ENCODE measurements around the gene PRKAB2.
"Not testable (repeated sequence)": the region's sequence is repeated elsewhere in the genome, so short reads cannot be mapped to it uniquely, and the experiment has no call there.

PRKAB2 gene

DNA sequence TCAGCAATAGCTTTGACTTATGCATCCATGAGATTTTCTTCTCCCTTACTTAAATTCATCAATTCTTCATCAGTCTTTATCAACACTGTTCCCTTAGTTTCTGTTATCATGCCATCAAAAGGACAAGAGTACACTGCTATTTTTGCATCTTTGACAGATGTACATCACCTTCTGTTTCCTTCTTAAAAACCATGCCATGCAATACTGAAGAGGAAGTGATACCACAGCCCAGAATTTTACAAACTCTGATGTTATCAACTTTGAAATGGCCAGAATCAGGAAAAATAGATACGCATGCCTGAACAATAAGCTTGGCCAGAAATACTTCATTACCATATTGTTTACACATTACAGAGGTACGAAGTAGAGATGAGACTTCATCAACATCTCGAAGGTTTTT is 31.8 kb upstream of the PRKAB2 start:
- TF ChIP-seq, protein P1, sequence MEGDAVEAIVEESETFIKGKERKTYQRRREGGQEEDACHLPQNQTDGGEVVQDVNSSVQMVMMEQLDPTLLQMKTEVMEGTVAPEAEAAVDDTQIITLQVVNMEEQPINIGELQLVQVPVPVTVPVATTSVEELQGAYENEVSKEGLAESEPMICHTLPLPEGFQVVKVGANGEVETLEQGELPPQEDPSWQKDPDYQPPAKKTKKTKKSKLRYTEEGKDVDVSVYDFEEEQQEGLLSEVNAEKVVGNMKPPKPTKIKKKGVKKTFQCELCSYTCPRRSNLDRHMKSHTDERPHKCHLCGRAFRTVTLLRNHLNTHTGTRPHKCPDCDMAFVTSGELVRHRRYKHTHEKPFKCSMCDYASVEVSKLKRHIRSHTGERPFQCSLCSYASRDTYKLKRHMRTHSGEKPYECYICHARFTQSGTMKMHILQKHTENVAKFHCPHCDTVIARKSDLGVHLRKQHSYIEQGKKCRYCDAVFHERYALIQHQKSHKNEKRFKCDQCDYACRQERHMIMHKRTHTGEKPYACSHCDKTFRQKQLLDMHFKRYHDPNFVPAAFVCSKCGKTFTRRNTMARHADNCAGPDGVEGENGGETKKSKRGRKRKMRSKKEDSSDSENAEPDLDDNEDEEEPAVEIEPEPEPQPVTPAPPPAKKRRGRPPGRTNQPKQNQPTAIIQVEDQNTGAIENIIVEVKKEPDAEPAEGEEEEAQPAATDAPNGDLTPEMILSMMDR (IDR thresholded peaks at IDR 0.05; ENCODE audit: borderline replicate concordance, insufficient read depth, low read depth, low read length) = no peak
- H3K4me3 ChIP-seq (ENCODE audit: low read depth, low read length) = no peak overlapping the region

DNA sequence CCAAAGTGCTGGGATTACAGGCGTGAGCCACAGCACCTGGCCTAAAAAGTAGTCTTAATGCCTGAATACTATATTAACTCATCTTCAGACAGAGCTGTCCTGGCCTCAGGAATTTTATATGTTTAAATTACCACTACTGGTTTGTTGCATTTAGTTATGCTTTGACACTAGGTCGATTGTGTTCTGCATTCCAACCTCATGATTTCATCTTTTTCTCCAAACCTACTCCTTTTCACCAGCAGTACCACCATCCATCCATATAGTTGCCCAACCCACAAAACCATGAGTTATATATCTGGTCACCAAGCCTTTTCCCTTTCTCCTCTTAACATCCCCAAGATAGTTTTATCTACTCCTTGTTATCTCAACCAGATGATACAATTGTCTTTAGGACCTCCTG is 30.3 kb upstream of the PRKAB2 start:
- no peak overlapping the region for H3K4me3 ChIP-seq (ENCODE audit: low read depth, low read length)
- TF ChIP-seq, protein P1 (IDR thresholded peaks at IDR 0.05; ENCODE audit: borderline replicate concordance, insufficient read depth, low read depth, low read length) = no peak

DNA sequence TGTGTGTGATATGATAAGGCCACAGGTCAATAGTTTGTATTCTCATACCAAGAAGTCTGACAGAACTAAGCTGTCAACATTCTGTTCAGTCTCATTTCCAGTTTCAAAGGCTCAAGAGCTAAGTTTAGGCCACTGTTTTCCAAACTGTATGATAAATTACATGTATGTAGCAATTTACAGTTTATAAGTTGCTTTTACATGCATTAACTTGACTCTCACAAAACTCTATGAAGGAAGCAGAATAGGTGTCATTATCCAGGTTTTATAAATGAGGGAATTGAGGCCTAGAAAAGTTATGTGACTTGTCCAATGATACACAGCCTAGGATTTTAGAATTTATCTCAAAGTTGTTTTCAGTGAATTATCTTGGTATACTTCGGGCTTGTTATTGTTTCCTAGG is 29.5 kb upstream of the PRKAB2 start:
- TF ChIP-seq, protein P1 (IDR thresholded peaks at IDR 0.05; ENCODE audit: borderline replicate concordance, insufficient read depth, low read depth, low read length) = no peak
- H3K4me3 ChIP-seq (ENCODE audit: low read depth, low read length) = no peak overlapping the region

DNA sequence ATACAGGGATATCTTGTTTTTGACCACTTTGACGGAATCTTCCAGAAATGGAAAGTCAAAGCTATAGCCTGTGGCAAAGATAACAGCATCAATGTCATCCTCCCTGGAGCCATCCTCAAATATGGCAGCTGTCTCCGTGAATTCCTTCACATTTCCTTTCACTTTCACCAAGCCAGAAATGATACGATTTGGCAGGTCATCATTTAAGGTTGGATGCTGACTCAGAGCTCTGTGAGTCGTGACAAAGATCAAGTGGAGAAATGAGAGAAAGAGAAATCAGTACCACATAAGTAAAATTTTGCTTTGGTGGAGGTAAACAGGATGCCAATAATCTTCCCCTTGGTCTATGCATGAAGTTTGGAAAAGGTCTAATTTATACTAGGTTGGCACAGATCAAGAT is 29.0 kb upstream of the PRKAB2 start:
- H3K4me3 ChIP-seq (ENCODE audit: low read depth, low read length) = no peak overlapping the region
- TF ChIP-seq, protein P1 (IDR thresholded peaks at IDR 0.05; ENCODE audit: borderline replicate concordance, insufficient read depth, low read depth, low read length) = no peak

DNA sequence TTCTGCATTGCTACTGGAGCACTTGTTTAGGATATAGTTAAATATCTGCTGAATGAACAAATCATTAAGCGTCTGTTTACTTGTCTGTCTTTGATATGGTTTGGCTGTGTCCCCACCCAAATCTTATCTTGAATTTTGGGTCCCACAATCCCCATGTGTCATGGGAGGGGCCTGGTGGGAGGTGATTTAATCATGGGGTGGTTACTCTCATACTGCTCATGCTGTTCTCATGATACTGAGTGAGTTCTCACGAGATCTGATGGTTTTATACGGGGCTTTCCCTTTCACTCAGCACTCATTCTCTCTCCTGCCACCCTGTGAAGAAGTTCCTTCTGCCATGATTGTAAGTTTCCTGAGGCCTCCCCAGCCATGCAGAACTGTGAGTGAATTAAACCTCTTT is 25.1 kb upstream of the PRKAB2 start:
- not testable (repeated sequence) for H3K4me3 ChIP-seq (ENCODE audit: low read depth, low read length)

DNA sequence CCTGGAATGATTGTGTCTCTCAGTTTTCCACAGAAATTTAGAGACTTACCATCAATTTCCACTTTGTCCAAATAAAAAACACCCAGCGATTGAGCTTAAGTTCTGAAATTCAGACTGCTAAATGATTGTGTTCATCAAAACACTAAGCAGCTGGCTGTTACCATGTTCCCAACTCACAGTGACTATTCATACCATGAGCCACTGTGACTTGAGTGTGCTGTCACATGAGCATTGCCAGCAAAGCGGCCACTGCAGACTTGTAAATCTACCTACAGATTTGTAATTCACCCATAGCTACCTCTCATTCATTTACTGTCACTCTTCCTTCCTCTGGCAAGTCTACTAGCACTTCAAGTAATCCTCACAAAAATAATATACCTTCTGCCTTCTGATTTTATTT is 17.2 kb upstream of the PRKAB2 start:
- H3K4me3 ChIP-seq (ENCODE audit: low read depth, low read length) = no peak overlapping the region
- TF ChIP-seq, protein P1 (IDR thresholded peaks at IDR 0.05; ENCODE audit: borderline replicate concordance, insufficient read depth, low read depth, low read length) = no peak

DNA sequence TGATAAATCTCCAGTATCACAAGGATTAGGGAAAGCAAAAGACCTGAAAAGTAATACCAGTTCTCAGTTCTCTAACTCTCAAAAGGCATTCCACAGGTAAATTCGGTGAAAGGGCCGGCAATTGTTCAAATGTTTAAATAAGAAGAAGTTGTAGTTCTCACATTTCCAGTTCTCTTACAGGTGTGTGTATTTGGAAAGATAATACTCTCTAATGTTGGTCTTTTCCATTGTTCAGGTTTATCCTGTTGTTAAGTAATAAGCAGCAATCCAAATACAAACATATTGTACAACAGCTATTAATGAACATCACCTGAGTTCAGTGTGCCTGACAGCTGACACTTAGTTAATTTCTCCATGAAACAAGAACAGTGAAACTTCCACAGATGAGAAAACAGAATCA is 13.2 kb upstream of the PRKAB2 start:
- no peak overlapping the region for H3K4me3 ChIP-seq (ENCODE audit: low read depth, low read length)
- TF ChIP-seq, protein P1 (IDR thresholded peaks at IDR 0.05; ENCODE audit: borderline replicate concordance, insufficient read depth, low read depth, low read length) = no peak
